ENCODE data around the gene KDM4D. TPM values are rescaled to one million over a fixed set of nuclear protein-coding genes. Genes with fewer than 3 reads are reported as not detected.
"Not testable (repeated sequence)": the region's sequence is repeated elsewhere in the genome, so short reads cannot be mapped to it uniquely, and the experiment has no call there.

The KDM4D gene
- total RNA-seq, 1 donor from 2014 or later, result 0.39 TPM

- intact Hi-C loops (cut with micrococcal nuclease), result no loop called here
These were observed 16.5 kb upstream of the KDM4D start for GRCh38 chr11:94956963-94957362.

- intact Hi-C loops (cut with micrococcal nuclease), result no loop called here
These were observed 15.3 kb upstream of the KDM4D start for GRCh38 chr11:94958121-94958696.

- intact Hi-C loops (cut with micrococcal nuclease), result no loop called here
These were observed 14.3 kb upstream of the KDM4D start for GRCh38 chr11:94959179-94959578.

GRCh38 chr11:94960488-94960887 lies 13.0 kb upstream of the KDM4D start:
- intact Hi-C loops (cut with micrococcal nuclease), result no loop called here

- intact Hi-C loops (cut with micrococcal nuclease), result no loop called here
These were observed 12.3 kb upstream of the KDM4D start for GRCh38 chr11:94961255-94961654.

GRCh38 chr11:94964934-94965333 lies 8.6 kb upstream of the KDM4D start:
- intact Hi-C loops (cut with micrococcal nuclease), result no loop called here

GRCh38 chr11:94968334-94968958 lies 5.1 kb upstream of the KDM4D start:
- intact Hi-C loops (cut with micrococcal nuclease), result no loop called here

GRCh38 chr11:94972700-94973098 lies 810 bp upstream of the KDM4D start:
- intact Hi-C loops (cut with micrococcal nuclease), result loop anchor here (1.0 to 5.0 kb wide), 11 partner anchors 45 to 845 kb away; partner anchors contain the start of genes ANKRD49, CEP57, ENDOD1 and FUT4

GRCh38 chr11:94974178-94974577 lies 669 bp downstream of the KDM4D start:
- intact Hi-C loops (cut with micrococcal nuclease), result loop anchor here (5.0 kb wide), 4 partner anchors 47 to 847 kb away; partner anchors contain the start of gene PANX1

GRCh38 chr11:94975599-94975998 lies 2.1 kb downstream of the KDM4D start:
- intact Hi-C loops (cut with micrococcal nuclease), result no loop called here

- intact Hi-C loops (cut with micrococcal nuclease), result no loop called here
These were observed 13.9 kb downstream of the KDM4D start for GRCh38 chr11:94987378-94987777.

- intact Hi-C loops (cut with micrococcal nuclease), result no loop called here
These were observed 15.2 kb downstream of the KDM4D start for GRCh38 chr11:94988748-94989147.

- intact Hi-C loops (cut with micrococcal nuclease), result no loop called here
These were observed 20.0 kb downstream of the KDM4D start for GRCh38 chr11:94993400-94993943.

GRCh38 chr11:94997437-94997836 lies 23.9 kb downstream of the KDM4D start:
- intact Hi-C loops (cut with micrococcal nuclease), result no loop called here

- intact Hi-C loops (cut with micrococcal nuclease), result no loop called here
These were observed 24.8 kb downstream of the KDM4D start for GRCh38 chr11:94998285-94998684.

GRCh38 chr11:95003716-95004115 lies 30.2 kb downstream of the KDM4D start:
- intact Hi-C loops (cut with micrococcal nuclease), result no loop called here

- intact Hi-C loops (cut with micrococcal nuclease), result no loop called here
These were observed 32.1 kb downstream of the KDM4D start for GRCh38 chr11:95005642-95006041.

GRCh38 chr11:95011376-95011775 lies 37.9 kb downstream of the KDM4D start:
- intact Hi-C loops (cut with micrococcal nuclease), result no loop called here

GRCh38 chr11:95014184-95014821 lies 40.8 kb downstream of the KDM4D start:
- intact Hi-C loops (cut with micrococcal nuclease), result no loop called here

- intact Hi-C loops (cut with micrococcal nuclease), result no loop called here
These were observed 42.6 kb downstream of the KDM4D start for GRCh38 chr11:95016139-95016538.

- intact Hi-C loops (cut with micrococcal nuclease), result not testable (repeated sequence)
These were observed 48.0 kb downstream of the KDM4D start for GRCh38 chr11:95021468-95021867.

GRCh38 chr11:95024958-95025357 lies 51.4 kb downstream of the KDM4D start, which contains the start of gene KDM4E:
TSS of gene KDM4E (plus strand) at chr11:95025258. CDS start at chr11:95025558, 300 bp downstream.
- intact Hi-C loops (cut with micrococcal nuclease), result no loop called here
